OCI-LY1 (cell line): ENCODE measurements around the gene CIDEB.

Experiments used
- H2AFZ ChIP-seq: fragments of 200-600 bp; sonication (generic), shearing (Covaris generic); 2 replicates; pipeline ENCODE4 v1.6.0; 2014; ENCODE audit warnings: antibody characterized with exemption, mild to moderate bottlenecking, low read length
- H3F3A ChIP-seq: fragments of 200-600 bp; sonication (generic), shearing (Covaris generic); 2 replicates; pipeline ENCODE4 v1.6.0; 2014; ENCODE audit warnings: mild to moderate bottlenecking, antibody characterized with exemption, low read length, moderate library complexity; ENCODE audit not compliant: insufficient read depth
- H3K27ac ChIP-seq: fragments of 200-600 bp; sonication (generic); 2 replicates; pipeline ENCODE4 v1.5.1; 2014; ENCODE audit warnings: low read length, mixed run types, mild to moderate bottlenecking, low read depth; ENCODE audit not compliant: poor library complexity, severe bottlenecking
- H3K27me3 ChIP-seq: fragments of 200-600 bp; sonication (generic); 2 replicates; pipeline ENCODE4 v1.6.0; 2014; ENCODE audit warnings: antibody characterized with exemption, mild to moderate bottlenecking, low read length, moderate library complexity; ENCODE audit not compliant: insufficient read depth
- H3K36me3 ChIP-seq: fragments of 200-600 bp; sonication (generic); 2 replicates; pipeline ENCODE4 v1.6.1; 2014; ENCODE audit warnings: mild to moderate bottlenecking, antibody characterized with exemption, low read length, moderate library complexity, mixed read lengths; ENCODE audit not compliant: insufficient read depth
- H3K4me1 ChIP-seq: fragments of 200-600 bp; sonication (generic); 2 replicates; pipeline ENCODE4 v1.5.1; 2014; ENCODE audit warnings: mild to moderate bottlenecking, low read length, moderate library complexity; ENCODE audit not compliant: insufficient read depth, severe bottlenecking
- H3K4me2 ChIP-seq: fragments of 200-600 bp; sonication (generic), shearing (Covaris generic); 2 replicates; pipeline ENCODE4 v1.6.1; 2014; ENCODE audit warnings: low read length
- H3K4me3 ChIP-seq: fragments of 200-600 bp; sonication (generic); 2 replicates; pipeline ENCODE4 v1.5.1; 2014; ENCODE audit warnings: low read length, low read depth, mild to moderate bottlenecking, mixed read lengths; ENCODE audit not compliant: poor library complexity, severe bottlenecking
- H3K79me2 ChIP-seq: fragments of 200-600 bp; shearing (Covaris generic); 2 replicates; pipeline ENCODE4 v1.6.1; 2016; ENCODE audit warnings: mixed run types, low read length, mixed read lengths; ENCODE audit not compliant: insufficient read depth
- H3K9ac ChIP-seq: fragments of 200-600 bp; sonication (generic), shearing (Covaris generic); 2 replicates; pipeline ENCODE4 v1.6.1; 2014; ENCODE audit warnings: mild to moderate bottlenecking, low read length, mixed read lengths
- H3K9me2 ChIP-seq: fragments of 200-600 bp; sonication (generic), shearing (Covaris generic); 2 replicates; pipeline ENCODE4 v1.6.1; 2014; ENCODE audit warnings: low read depth, mild to moderate bottlenecking, low read length, mixed read lengths
- H3K9me3 ChIP-seq: fragments of 200-600 bp; shearing (Covaris generic); 2 replicates; pipeline ENCODE4 v1.6.1; 2014; ENCODE audit warnings: low read length, mixed read lengths
- H4K20me1 ChIP-seq: fragments of 200-600 bp; sonication (generic), shearing (Covaris generic); 2 replicates; pipeline ENCODE4 v1.6.0; 2016; ENCODE audit warnings: mild to moderate bottlenecking, low read length; ENCODE audit not compliant: insufficient read depth
- EZH2 ChIP-seq: fragments of 200-600 bp; sonication (generic), shearing (Covaris generic); IDR thresholded peaks from 2 replicates; pipeline ENCODE4 v1.8.0; 2017; ENCODE audit warnings: borderline replicate concordance, mixed run types, mild to moderate bottlenecking, antibody characterized with exemption, low read length, moderate library complexity, mixed read lengths
- TF ChIP-seq, protein P1 (sequence below): fragments of 200-600 bp; sonication (generic), shearing (Covaris generic); IDR thresholded peaks from 2 replicates; pipeline ENCODE4 v1.5.1; 2017; ENCODE audit warnings: mild to moderate bottlenecking, antibody characterized with exemption, low read length, moderate library complexity, mixed read lengths

CIDEB gene

GRCh38 chr14:24353559-24354481 is 46.0 kb upstream of the CIDEB start:
- H4K20me1 ChIP-seq = no peaks in the 10 kb centered on the region
- H3F3A ChIP-seq = no peaks in the 10 kb centered on the region
- H3K9me3 ChIP-seq = no peaks in the 10 kb centered on the region
- H3K79me2 ChIP-seq = no peaks in the 10 kb centered on the region
- TF ChIP-seq EZH2 = no peak
- TF ChIP-seq, protein P1, sequence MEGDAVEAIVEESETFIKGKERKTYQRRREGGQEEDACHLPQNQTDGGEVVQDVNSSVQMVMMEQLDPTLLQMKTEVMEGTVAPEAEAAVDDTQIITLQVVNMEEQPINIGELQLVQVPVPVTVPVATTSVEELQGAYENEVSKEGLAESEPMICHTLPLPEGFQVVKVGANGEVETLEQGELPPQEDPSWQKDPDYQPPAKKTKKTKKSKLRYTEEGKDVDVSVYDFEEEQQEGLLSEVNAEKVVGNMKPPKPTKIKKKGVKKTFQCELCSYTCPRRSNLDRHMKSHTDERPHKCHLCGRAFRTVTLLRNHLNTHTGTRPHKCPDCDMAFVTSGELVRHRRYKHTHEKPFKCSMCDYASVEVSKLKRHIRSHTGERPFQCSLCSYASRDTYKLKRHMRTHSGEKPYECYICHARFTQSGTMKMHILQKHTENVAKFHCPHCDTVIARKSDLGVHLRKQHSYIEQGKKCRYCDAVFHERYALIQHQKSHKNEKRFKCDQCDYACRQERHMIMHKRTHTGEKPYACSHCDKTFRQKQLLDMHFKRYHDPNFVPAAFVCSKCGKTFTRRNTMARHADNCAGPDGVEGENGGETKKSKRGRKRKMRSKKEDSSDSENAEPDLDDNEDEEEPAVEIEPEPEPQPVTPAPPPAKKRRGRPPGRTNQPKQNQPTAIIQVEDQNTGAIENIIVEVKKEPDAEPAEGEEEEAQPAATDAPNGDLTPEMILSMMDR = no peak
- H3K9me2 ChIP-seq = no peaks in the 10 kb centered on the region
- H3K4me3 ChIP-seq = no peak overlapping the region
- H3K27me3 ChIP-seq = peaks cover 3% of the 10 kb centered on the region; the same call in 1 of the 2 replicates
- no peaks in the 10 kb centered on the region for H3K4me1 ChIP-seq
- H3K4me2 ChIP-seq = no peak overlapping the region
- H3K27ac ChIP-seq = no peak overlapping the region
- H3K9ac ChIP-seq = no peak overlapping the region
- no peaks in the 10 kb centered on the region for H3K36me3 ChIP-seq
- H2AFZ ChIP-seq = no peak overlapping the region

DNA sequence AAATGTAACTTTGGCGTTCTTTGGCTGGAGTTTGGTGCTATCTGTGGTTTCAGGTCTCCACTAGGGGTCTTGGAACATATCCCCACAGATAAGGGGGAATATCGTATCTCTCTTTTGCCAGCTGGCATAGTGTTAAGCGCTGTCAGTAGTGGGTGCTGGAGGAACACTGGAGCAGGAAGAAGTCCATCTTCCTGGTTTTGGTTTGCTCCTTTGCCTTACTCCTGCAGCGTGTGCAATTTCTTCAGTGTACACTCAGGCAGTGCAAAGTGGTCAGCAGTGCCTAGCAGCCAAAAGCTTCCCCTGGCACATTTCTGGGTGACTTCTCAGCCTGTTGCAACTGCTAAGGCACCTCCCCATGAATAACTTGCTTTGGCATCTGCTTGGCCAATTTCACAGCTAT is 43.7 kb upstream of the CIDEB start:
- Histone ChIP-seq H3K79me2 (no peaks in the 10 kb centered on the region), H3K9me2 (no peaks in the 10 kb centered on the region), H3K4me3 (no peak overlapping the region), H2AFZ (no peak overlapping the region), H4K20me1 (no peaks in the 10 kb centered on the region), H3K4me1 (no peaks in the 10 kb centered on the region), H3F3A (no peaks in the 10 kb centered on the region), H3K9me3 (no peaks in the 10 kb centered on the region), H3K36me3 (no peaks in the 10 kb centered on the region), H3K9ac (no peak overlapping the region), H3K27ac (no peak overlapping the region), H3K27me3 (peaks cover 3% of the 10 kb centered on the region; the same call in 1 of the 2 replicates), H3K4me2 (no peak overlapping the region)
- TF ChIP-seq, protein P1 = no peak; the same call in 1 of the 2 replicates
- TF ChIP-seq EZH2 = no peak

DNA sequence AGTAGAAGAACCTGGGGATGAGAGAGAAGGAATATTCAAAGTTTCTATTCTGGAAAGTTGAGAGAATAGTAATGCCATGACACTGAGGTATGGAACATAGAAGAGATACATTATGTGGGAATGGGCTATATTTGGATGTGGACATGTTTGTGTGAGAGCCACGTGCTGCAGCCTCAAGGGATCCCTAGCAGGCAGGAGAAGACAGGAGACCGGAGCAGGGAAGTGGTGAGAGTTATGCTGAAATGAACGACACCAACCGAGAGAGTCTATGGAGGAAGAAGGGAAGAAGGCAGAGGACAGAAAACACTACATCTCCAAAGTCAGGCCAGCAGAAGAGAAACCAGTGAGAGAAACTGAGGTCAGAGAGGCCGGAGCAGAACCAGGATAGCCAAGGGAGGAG is 42.0 kb upstream of the CIDEB start:
- Histone ChIP-seq H3K4me2 (no peak overlapping the region), H3K9me3 (no peaks in the 10 kb centered on the region), H3K9ac (no peak overlapping the region), H3K27me3 (peaks cover 3% of the 10 kb centered on the region; the same call in 1 of the 2 replicates), H3K79me2 (no peaks in the 10 kb centered on the region), H3K4me3 (no peak overlapping the region), H3K27ac (no peak overlapping the region), H4K20me1 (no peaks in the 10 kb centered on the region), H3K9me2 (no peaks in the 10 kb centered on the region), H3K36me3 (no peaks in the 10 kb centered on the region), H2AFZ (no peak overlapping the region), H3K4me1 (no peaks in the 10 kb centered on the region), H3F3A (no peaks in the 10 kb centered on the region)
- TF ChIP-seq, protein P1 = no peak
- TF ChIP-seq EZH2 = no peak
